HG03378 (cell line): ENCODE data around the gene KANSL1.

Experiments
- ATAC-seq: cut with Tn5 transposase; IDR thresholded peaks from one replicate; pipeline ENCODE4 v1.9.1; 2021; ENCODE audit warnings: mild to moderate bottlenecking, moderate library complexity; ENCODE audit not compliant: unreplicated experiment

The KANSL1 gene

GRCh38 chr17:46141645-46142044 lies 51.6 kb downstream of the KANSL1 start:
- ATAC-seq: no peak

GRCh38 chr17:46140645-46141197 lies 52.5 kb downstream of the KANSL1 start:
- ATAC-seq: no peak

- no peak for ATAC-seq
Measured at GRCh38 chr17:46139432-46140210, 53.6 kb downstream of the KANSL1 start.

GRCh38 chr17:46138473-46138872 lies 54.8 kb downstream of the KANSL1 start:
- no peak for ATAC-seq

- no peak for ATAC-seq
Measured at GRCh38 chr17:46136820-46137219, 56.4 kb downstream of the KANSL1 start.

- no peak for ATAC-seq
Measured at GRCh38 chr17:46135879-46136563, 57.2 kb downstream of the KANSL1 start.

- no peak for ATAC-seq
Measured at GRCh38 chr17:46135126-46135812, 58.0 kb downstream of the KANSL1 start.

- ATAC-seq: no peak
Measured at GRCh38 chr17:46129302-46129701, 63.9 kb downstream of the KANSL1 start.

- ATAC-seq: no peak
Measured at GRCh38 chr17:46128453-46128852, 64.8 kb downstream of the KANSL1 start.

- ATAC-seq: no peak
Measured at GRCh38 chr17:46127524-46127923, 65.7 kb downstream of the KANSL1 start.

GRCh38 chr17:46126840-46127239 lies 66.4 kb downstream of the KANSL1 start:
- no peak for ATAC-seq

GRCh38 chr17:46125831-46126230 lies 67.4 kb downstream of the KANSL1 start:
- no peak for ATAC-seq

GRCh38 chr17:46124695-46125592 lies 68.3 kb downstream of the KANSL1 start:
- ATAC-seq: no peak

- ATAC-seq: no peak
Measured at GRCh38 chr17:46123607-46124006, 69.6 kb downstream of the KANSL1 start.

- no peak for ATAC-seq
Measured at GRCh38 chr17:46122486-46122871, 70.8 kb downstream of the KANSL1 start.

GRCh38 chr17:46121841-46122485 lies 71.3 kb downstream of the KANSL1 start:
- no peak for ATAC-seq

- ATAC-seq: no peak
Measured at GRCh38 chr17:46121165-46121764, 72.0 kb downstream of the KANSL1 start.

- ATAC-seq: no peak
Measured at GRCh38 chr17:46120537-46120936, 72.7 kb downstream of the KANSL1 start.

GRCh38 chr17:46120078-46120477 lies 73.2 kb downstream of the KANSL1 start:
- ATAC-seq: no peak

GRCh38 chr17:46118964-46119363 lies 74.3 kb downstream of the KANSL1 start:
- ATAC-seq: no peak
